Measurements from ENCODE around the gene CEACAM7. TPM values are rescaled to one million over a fixed set of nuclear protein-coding genes. Genes with fewer than 3 reads are reported as not detected.

CEACAM7 gene
- total RNA-seq, 1 experiment from 2014 or later: 0.15 TPM

- no peaks in the 10 kb centered on the region for H3K36me3 Mint-ChIP-seq
- DNase-seq (ENCODE audit: low spot score): no peak
- no peak for ATAC-seq
- no peaks in the 10 kb centered on the region for H3K9me3 Mint-ChIP-seq
- no peak overlapping the region for H3K27ac Mint-ChIP-seq
- no peak for TF ChIP-seq ZNF263 (CRISPR knock-in tag; IDR thresholded peaks at IDR 0.05; ENCODE audit: low read depth)
- TF ChIP-seq, protein P1, sequence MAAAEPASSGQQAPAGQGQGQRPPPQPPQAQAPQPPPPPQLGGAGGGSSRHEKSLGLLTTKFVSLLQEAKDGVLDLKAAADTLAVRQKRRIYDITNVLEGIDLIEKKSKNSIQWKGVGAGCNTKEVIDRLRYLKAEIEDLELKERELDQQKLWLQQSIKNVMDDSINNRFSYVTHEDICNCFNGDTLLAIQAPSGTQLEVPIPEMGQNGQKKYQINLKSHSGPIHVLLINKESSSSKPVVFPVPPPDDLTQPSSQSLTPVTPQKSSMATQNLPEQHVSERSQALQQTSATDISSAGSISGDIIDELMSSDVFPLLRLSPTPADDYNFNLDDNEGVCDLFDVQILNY (CRISPR knock-in tag; IDR thresholded peaks at IDR 0.05): no peak
- TF ChIP-seq IRF2 (CRISPR knock-in tag; IDR thresholded peaks at IDR 0.05; ENCODE audit: borderline replicate concordance, low read depth): no peak
- no peak for TF ChIP-seq GTF2I (CRISPR knock-in tag; conservative IDR thresholded peaks at IDR 0.05)
- TF ChIP-seq FOXP4 (CRISPR knock-in tag; IDR thresholded peaks at IDR 0.05): no peak
- TF ChIP-seq ZNF416 (CRISPR knock-in tag; IDR thresholded peaks at IDR 0.05): no peak
- TF ChIP-seq, protein P2, sequence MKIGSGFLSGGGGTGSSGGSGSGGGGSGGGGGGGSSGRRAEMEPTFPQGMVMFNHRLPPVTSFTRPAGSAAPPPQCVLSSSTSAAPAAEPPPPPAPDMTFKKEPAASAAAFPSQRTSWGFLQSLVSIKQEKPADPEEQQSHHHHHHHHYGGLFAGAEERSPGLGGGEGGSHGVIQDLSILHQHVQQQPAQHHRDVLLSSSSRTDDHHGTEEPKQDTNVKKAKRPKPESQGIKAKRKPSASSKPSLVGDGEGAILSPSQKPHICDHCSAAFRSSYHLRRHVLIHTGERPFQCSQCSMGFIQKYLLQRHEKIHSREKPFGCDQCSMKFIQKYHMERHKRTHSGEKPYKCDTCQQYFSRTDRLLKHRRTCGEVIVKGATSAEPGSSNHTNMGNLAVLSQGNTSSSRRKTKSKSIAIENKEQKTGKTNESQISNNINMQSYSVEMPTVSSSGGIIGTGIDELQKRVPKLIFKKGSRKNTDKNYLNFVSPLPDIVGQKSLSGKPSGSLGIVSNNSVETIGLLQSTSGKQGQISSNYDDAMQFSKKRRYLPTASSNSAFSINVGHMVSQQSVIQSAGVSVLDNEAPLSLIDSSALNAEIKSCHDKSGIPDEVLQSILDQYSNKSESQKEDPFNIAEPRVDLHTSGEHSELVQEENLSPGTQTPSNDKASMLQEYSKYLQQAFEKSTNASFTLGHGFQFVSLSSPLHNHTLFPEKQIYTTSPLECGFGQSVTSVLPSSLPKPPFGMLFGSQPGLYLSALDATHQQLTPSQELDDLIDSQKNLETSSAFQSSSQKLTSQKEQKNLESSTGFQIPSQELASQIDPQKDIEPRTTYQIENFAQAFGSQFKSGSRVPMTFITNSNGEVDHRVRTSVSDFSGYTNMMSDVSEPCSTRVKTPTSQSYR (CRISPR knock-in tag; IDR thresholded peaks at IDR 0.05): no peak
- H3K4me1 Mint-ChIP-seq: no peaks in the 10 kb centered on the region
- H3K4me3 Mint-ChIP-seq: no peak overlapping the region
- CTCF ChIA-PET: interaction anchor here (1.2 to 4.7 kb wide), 4 partner anchors 10 to 52 kb away, joined by 3 to 34 read pairs (median 8); no protein-coding TSS in a partner anchor
- H3K27me3 Mint-ChIP-seq (ENCODE audit: low read depth): peaks cover 28% of the 10 kb centered on the region
- POLR2A ChIA-PET: no interaction called here
Measured at GRCh38 chr19:41694831-41695635, 7.0 kb upstream of the CEACAM7 start.

- Mint-ChIP-seq H3K9me3 (no peaks in the 10 kb centered on the region), H3K36me3 (no peaks in the 10 kb centered on the region), H3K27ac (no peak overlapping the region), H3K4me3 (no peak overlapping the region), H3K27me3 (ENCODE audit: low read depth) (peaks cover 28% of the 10 kb centered on the region), H3K4me1 (no peaks in the 10 kb centered on the region)
- ATAC-seq (no peak), DNase-seq (ENCODE audit: low spot score) (no peak)
- ChIA-PET CTCF (interaction anchor here (0.6 to 1.6 kb wide), 3 partner anchors 13 to 156 kb away, joined by 3 to 9 read pairs (median 3); no protein-coding TSS in a partner anchor), POLR2A (no interaction called here)
- TF ChIP-seq PRRX2 (CRISPR knock-in tag; IDR thresholded peaks at IDR 0.05) (no peak), MYBL2 (CRISPR knock-in tag; IDR thresholded peaks at IDR 0.05) (no peak), TEAD4 (CRISPR knock-in tag; IDR thresholded peaks at IDR 0.05) (no peak), NFATC4 (CRISPR knock-in tag; IDR thresholded peaks at IDR 0.05) (no peak), ZNF671 (CRISPR knock-in tag; IDR thresholded peaks at IDR 0.05) (no peak)
- TF ChIP-seq, protein P1 (CRISPR knock-in tag; IDR thresholded peaks at IDR 0.05): no peak
- TF ChIP-seq, protein P3, sequence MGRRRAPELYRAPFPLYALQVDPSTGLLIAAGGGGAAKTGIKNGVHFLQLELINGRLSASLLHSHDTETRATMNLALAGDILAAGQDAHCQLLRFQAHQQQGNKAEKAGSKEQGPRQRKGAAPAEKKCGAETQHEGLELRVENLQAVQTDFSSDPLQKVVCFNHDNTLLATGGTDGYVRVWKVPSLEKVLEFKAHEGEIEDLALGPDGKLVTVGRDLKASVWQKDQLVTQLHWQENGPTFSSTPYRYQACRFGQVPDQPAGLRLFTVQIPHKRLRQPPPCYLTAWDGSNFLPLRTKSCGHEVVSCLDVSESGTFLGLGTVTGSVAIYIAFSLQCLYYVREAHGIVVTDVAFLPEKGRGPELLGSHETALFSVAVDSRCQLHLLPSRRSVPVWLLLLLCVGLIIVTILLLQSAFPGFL (CRISPR knock-in tag; IDR thresholded peaks at IDR 0.05; ENCODE audit: borderline replicate concordance): no peak
- TF ChIP-seq, protein P4, sequence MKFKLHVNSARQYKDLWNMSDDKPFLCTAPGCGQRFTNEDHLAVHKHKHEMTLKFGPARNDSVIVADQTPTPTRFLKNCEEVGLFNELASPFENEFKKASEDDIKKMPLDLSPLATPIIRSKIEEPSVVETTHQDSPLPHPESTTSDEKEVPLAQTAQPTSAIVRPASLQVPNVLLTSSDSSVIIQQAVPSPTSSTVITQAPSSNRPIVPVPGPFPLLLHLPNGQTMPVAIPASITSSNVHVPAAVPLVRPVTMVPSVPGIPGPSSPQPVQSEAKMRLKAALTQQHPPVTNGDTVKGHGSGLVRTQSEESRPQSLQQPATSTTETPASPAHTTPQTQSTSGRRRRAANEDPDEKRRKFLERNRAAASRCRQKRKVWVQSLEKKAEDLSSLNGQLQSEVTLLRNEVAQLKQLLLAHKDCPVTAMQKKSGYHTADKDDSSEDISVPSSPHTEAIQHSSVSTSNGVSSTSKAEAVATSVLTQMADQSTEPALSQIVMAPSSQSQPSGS (CRISPR knock-in tag; IDR thresholded peaks at IDR 0.05; ENCODE audit: borderline replicate concordance, low read depth): no peak
- TF ChIP-seq, protein P5, sequence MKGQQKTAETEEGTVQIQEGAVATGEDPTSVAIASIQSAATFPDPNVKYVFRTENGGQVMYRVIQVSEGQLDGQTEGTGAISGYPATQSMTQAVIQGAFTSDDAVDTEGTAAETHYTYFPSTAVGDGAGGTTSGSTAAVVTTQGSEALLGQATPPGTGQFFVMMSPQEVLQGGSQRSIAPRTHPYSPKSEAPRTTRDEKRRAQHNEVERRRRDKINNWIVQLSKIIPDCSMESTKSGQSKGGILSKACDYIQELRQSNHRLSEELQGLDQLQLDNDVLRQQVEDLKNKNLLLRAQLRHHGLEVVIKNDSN (CRISPR knock-in tag; IDR thresholded peaks at IDR 0.05): no peak
- TF ChIP-seq, protein P6, sequence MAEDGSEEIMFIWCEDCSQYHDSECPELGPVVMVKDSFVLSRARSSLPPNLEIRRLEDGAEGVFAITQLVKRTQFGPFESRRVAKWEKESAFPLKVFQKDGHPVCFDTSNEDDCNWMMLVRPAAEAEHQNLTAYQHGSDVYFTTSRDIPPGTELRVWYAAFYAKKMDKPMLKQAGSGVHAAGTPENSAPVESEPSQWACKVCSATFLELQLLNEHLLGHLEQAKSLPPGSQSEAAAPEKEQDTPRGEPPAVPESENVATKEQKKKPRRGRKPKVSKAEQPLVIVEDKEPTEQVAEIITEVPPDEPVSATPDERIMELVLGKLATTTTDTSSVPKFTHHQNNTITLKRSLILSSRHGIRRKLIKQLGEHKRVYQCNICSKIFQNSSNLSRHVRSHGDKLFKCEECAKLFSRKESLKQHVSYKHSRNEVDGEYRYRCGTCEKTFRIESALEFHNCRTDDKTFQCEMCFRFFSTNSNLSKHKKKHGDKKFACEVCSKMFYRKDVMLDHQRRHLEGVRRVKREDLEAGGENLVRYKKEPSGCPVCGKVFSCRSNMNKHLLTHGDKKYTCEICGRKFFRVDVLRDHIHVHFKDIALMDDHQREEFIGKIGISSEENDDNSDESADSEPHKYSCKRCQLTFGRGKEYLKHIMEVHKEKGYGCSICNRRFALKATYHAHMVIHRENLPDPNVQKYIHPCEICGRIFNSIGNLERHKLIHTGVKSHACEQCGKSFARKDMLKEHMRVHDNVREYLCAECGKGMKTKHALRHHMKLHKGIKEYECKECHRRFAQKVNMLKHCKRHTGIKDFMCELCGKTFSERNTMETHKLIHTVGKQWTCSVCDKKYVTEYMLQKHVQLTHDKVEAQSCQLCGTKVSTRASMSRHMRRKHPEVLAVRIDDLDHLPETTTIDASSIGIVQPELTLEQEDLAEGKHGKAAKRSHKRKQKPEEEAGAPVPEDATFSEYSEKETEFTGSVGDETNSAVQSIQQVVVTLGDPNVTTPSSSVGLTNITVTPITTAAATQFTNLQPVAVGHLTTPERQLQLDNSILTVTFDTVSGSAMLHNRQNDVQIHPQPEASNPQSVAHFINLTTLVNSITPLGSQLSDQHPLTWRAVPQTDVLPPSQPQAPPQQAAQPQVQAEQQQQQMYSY (CRISPR knock-in tag; IDR thresholded peaks at IDR 0.05): no peak
Measured at GRCh38 chr19:41694196-41694595, 6.1 kb upstream of the CEACAM7 start.
